H1 (cell line): ENCODE measurements around the gene ABCD1. TPM values are rescaled to one million over a fixed set of nuclear protein-coding genes. Genes with fewer than 3 reads are reported as not detected.
A peak's percentile ranks its signal among the peaks of the same experiment; 100 is the strongest.

Source experiments
- CTCF ChIA-PET: fragments of 300-600 bp; sonication (Branson Sonifier 250); formaldehyde crosslinking; loops from one replicate; lab custom pipeline; 2021; ENCODE audit not compliant: partially characterized antibody; lab: Charles Lee
- POLR2A ChIA-PET: fragments of 300-600 bp; sonication (Branson Sonifier 250); formaldehyde crosslinking; loops from one replicate; lab custom pipeline; 2021; ENCODE audit warnings: inconsistent platforms; ENCODE audit not compliant: partially characterized antibody; lab: Charles Lee
- DNase-seq, 2 experiments: peaks; one replicate each; pipeline versions ENCODE4 v3.0.0 to v3.0.0-alpha.2; 2010 to 2022; ENCODE audit warnings: low spot score in 2 of 2, low read depth in 1 of 2, mixed read lengths in 1 of 2
- FAIRE-seq: peaks from 2 replicates; lab custom pipeline; 2011; peaks lifted over from hg19 to GRCh38; lab: Jason Lieb, UNC
- H2AFZ ChIP-seq: 2 replicates; pipeline ENCODE4 v1.8.1; 2012; ENCODE audit warnings: low read length, inconsistent platforms
- H2AK5ac ChIP-seq: 2 replicates; pipeline ENCODE4 v1.6.1; 2013; ENCODE audit warnings: low read depth, low read length
- H2BK120ac ChIP-seq: replicated peaks from 2 replicates; pipeline ENCODE3; 2013; ENCODE audit warnings: low read depth, low read length, inconsistent platforms
- H2BK12ac ChIP-seq: 2 replicates; pipeline ENCODE4 v1.6.1; 2013; ENCODE audit warnings: low read depth, low read length
- H2BK15ac ChIP-seq: 2 replicates; pipeline ENCODE4 v1.6.1; 2013; ENCODE audit warnings: low read length
- H2BK20ac ChIP-seq: 2 replicates; pipeline ENCODE4 v1.6.1; 2013; ENCODE audit warnings: low read length
- H2BK5ac ChIP-seq: 2 replicates; pipeline ENCODE4 v1.6.1; 2013; ENCODE audit warnings: low read depth, low read length
- H3K14ac ChIP-seq: 2 replicates; pipeline ENCODE4 v1.6.1; 2013; ENCODE audit warnings: inconsistent platforms; ENCODE audit not compliant: insufficient read length
- H3K18ac ChIP-seq: 2 replicates; pipeline ENCODE4 v1.6.1; 2013; ENCODE audit warnings: low read length; ENCODE audit errors: extremely low read depth
- H3K23ac ChIP-seq: 2 replicates; pipeline ENCODE4 v1.6.1; 2013; ENCODE audit warnings: inconsistent platforms; ENCODE audit not compliant: insufficient read length
- H3K23me2 ChIP-seq: 2 replicates; pipeline ENCODE4 v1.6.1; 2013; ENCODE audit warnings: low read depth, low read length
- H3K27ac ChIP-seq: 2 replicates; pipeline ENCODE4 v1.6.1; 2011; ENCODE audit warnings: low read depth, low read length, inconsistent platforms
- H3K27me3 ChIP-seq, 4 experiments: replicated peaks in 1 of 4; 1 replicate in 1 of 4; 2 replicates in 3 of 4; pipeline versions ENCODE4 v1.6.1 to v1.8.1; 2011 to 2013; ENCODE audit warnings: low read length in 3 of 4, mild to moderate bottlenecking in 3 of 4, inconsistent platforms in 2 of 4, mixed read lengths in 2 of 4, moderate library complexity in 1 of 4; ENCODE audit not compliant: control insufficient read depth in 3 of 4, insufficient read depth in 3 of 4; ENCODE audit errors: extremely low read depth in 1 of 4
- H3K36me3 ChIP-seq, 4 experiments: 2 replicates each; pipeline versions ENCODE4 v1.6.1 to v1.8.1; 2011 to 2013; ENCODE audit warnings: mild to moderate bottlenecking in 4 of 4, low read length in 3 of 4, moderate library complexity in 2 of 4, control low read depth in 1 of 4, inconsistent platforms in 1 of 4; ENCODE audit not compliant: insufficient read depth in 4 of 4, control insufficient read depth in 2 of 4
- H3K4ac ChIP-seq: replicated peaks from 2 replicates; pipeline ENCODE3; 2013; ENCODE audit warnings: low read length, low read depth, mixed read lengths, inconsistent platforms; ENCODE audit not compliant: insufficient read length
- H3K4me1 ChIP-seq, 4 experiments: replicated peaks in 1 of 4; 1 replicate in 1 of 4; 2 replicates in 3 of 4; pipeline versions ENCODE4 v1.6.1 to v1.8.1; 2011 to 2013; ENCODE audit warnings: low read length in 3 of 4, inconsistent platforms in 2 of 4, mixed read lengths in 1 of 4; ENCODE audit not compliant: insufficient read depth in 4 of 4, control insufficient read depth in 3 of 4
- H3K4me2 ChIP-seq, 2 experiments: 2 replicates each; pipeline versions ENCODE4 v1.6.1 to v1.8.1; 2011 to 2013; ENCODE audit warnings: low read depth in 2 of 2, low read length in 2 of 2, control low read depth in 1 of 2, inconsistent platforms in 1 of 2, mild to moderate bottlenecking in 1 of 2; ENCODE audit not compliant: insufficient read depth in 1 of 2
- H3K4me3 ChIP-seq, 4 experiments: fragments of 200-600, 300-600 bp in 1 of 4; sonication (generic), shearing (Covaris generic), sonication (Bioruptor Twin) in 1 of 4; 2 replicates each; pipeline versions ENCODE4 v1.5.1 to v1.8.1; 2011 to 2016; ENCODE audit warnings: low read length in 4 of 4, low read depth in 3 of 4, control low read depth in 2 of 4, inconsistent platforms in 2 of 4, mild to moderate bottlenecking in 2 of 4, mixed read lengths in 1 of 4, moderate library complexity in 1 of 4; ENCODE audit not compliant: insufficient read depth in 2 of 4; ENCODE audit errors: extremely low read depth in 1 of 4
- H3K56ac ChIP-seq: replicated peaks from 2 replicates; pipeline ENCODE3; 2013; ENCODE audit warnings: low read depth, mild to moderate bottlenecking, mixed read lengths, low read length, inconsistent platforms; ENCODE audit not compliant: insufficient read length
- H3K79me1 ChIP-seq: 2 replicates; pipeline ENCODE4 v1.6.1; 2013; ENCODE audit warnings: low read depth, low read length, control low read depth
- H3K79me2 ChIP-seq, 2 experiments: 2 replicates each; pipeline versions ENCODE4 v1.6.1 to v1.8.1; 2012 to 2013; ENCODE audit warnings: low read length in 2 of 2, mild to moderate bottlenecking in 2 of 2, inconsistent platforms in 1 of 2; ENCODE audit not compliant: insufficient read depth in 2 of 2, control insufficient read depth in 1 of 2
- H3K9ac ChIP-seq, 4 experiments: replicated peaks in 1 of 4; 1 replicate in 1 of 4; 2 replicates in 3 of 4; pipeline versions ENCODE4 v1.6.1 to v1.8.1; 2011 to 2013; ENCODE audit warnings: low read depth in 3 of 4, low read length in 3 of 4, control low read depth in 2 of 4, mild to moderate bottlenecking in 2 of 4, moderate library complexity in 2 of 4, inconsistent platforms in 1 of 4; ENCODE audit errors: extremely low read depth in 1 of 4
- H3K9me3 ChIP-seq, 2 experiments: 2 replicates each; pipeline versions ENCODE4 v1.6.1 to v1.8.1; 2012 to 2013; ENCODE audit warnings: mild to moderate bottlenecking in 2 of 2, moderate library complexity in 2 of 2, control low read depth in 1 of 2, inconsistent platforms in 1 of 2, low read depth in 1 of 2, low read length in 1 of 2, mixed read lengths in 1 of 2; ENCODE audit not compliant: insufficient read depth in 2 of 2
- H4K20me1 ChIP-seq, 2 experiments: replicated peaks in 1 of 2; 2 replicates each; pipeline versions ENCODE3 to v1.8.1; 2011 to 2013; ENCODE audit warnings: inconsistent platforms in 2 of 2, low read length in 2 of 2, mild to moderate bottlenecking in 1 of 2; ENCODE audit not compliant: insufficient read depth in 2 of 2, control insufficient read depth in 1 of 2
- H4K5ac ChIP-seq: 2 replicates; pipeline ENCODE4 v1.6.1; 2013; ENCODE audit warnings: low read length, low read depth, mixed read lengths, inconsistent platforms; ENCODE audit not compliant: insufficient read length
- H4K8ac ChIP-seq: 2 replicates; pipeline ENCODE4 v1.8.0; 2013; ENCODE audit warnings: mild to moderate bottlenecking, moderate library complexity, low read length, inconsistent platforms; ENCODE audit not compliant: insufficient read depth; ENCODE audit errors: extremely low read depth
- H4K91ac ChIP-seq: replicated peaks from 2 replicates; pipeline ENCODE3; 2013; ENCODE audit warnings: low read length, mixed read lengths, inconsistent platforms; ENCODE audit not compliant: insufficient read length
- NRF1 ChIP-seq: IDR thresholded peaks from 2 replicates; pipeline ENCODE4 v1.6.1; 2011; ENCODE audit warnings: mild to moderate bottlenecking, low read depth, low read length, improper control_type of control experiment
- WGBS, 2 experiments: shearing (Covaris generic) in 1 of 2; methylation state at CpG; one replicate each; pipeline versions ENCODE4 v1.1.6 to v1.1.7; 2013 to 2015; ENCODE audit warnings: low lambda C conversion rate in 2 of 2, mixed read lengths in 2 of 2, inconsistent platforms in 1 of 2, low coverage in 1 of 2, missing lambda C conversion rate in 1 of 2; ENCODE audit not compliant: insufficient replicate concordance in 2 of 2, insufficient coverage in 1 of 2, insufficient read length in 1 of 2; ENCODE audit errors: extremely low coverage in 1 of 2, missing lambda C conversion rate in 1 of 2; 5-methylcytosine and 5-hydroxymethylcytosine counted together
- polyA plus RNA-seq, 7 experiments: library from polyadenylated mRNA; depleted of rRNA in 3 of 7; stranded (reverse) in 5 of 7; unstranded in 2 of 7; fragments of >200 nt in 5 of 7; fragments of 200-250 nt in 2 of 7; gene quantifications; 1 replicate in 5 of 7; 2 replicates in 1 of 7; 4 replicates in 1 of 7; pipeline versions ENCODE4 v1.2.1 to v1.2.3, GENCODE V29; 2011 to 2013; ENCODE audit warnings: missing spikeins in 2 of 7, mixed read lengths in 2 of 7
- total RNA-seq: library from RNA; stranded (reverse); fragmentation: NEBNext Ultra II Directional; extraction: Animal tissue kit (Norgen Biotek cat#: 25700); gene quantifications from 2 replicates; pipeline ENCODE4 v1.2.1, GENCODE V29; 2021
- TF ChIP-seq, protein P1 (sequence below), 3 experiments: IDR thresholded peaks; 1 replicate in 2 of 3; 2 replicates in 1 of 3; pipeline versions ENCODE4 v1.5.1 to v1.6.1; 2011; ENCODE audit warnings: low read length in 3 of 3, mild to moderate bottlenecking in 3 of 3, inconsistent platforms in 2 of 3, low read depth in 1 of 3, moderate library complexity in 1 of 3; ENCODE audit not compliant: insufficient read depth in 1 of 3; ENCODE audit errors: control extremely low read depth in 1 of 3

Gene ABCD1
- total and polyA plus RNA-seq, 2 of the 8 experiments (the other 6 are each of a cell fraction or from before 2014, with no cell fraction given), result 3.1 to 6.6 TPM

- Histone ChIP-seq H3K27me3 (no peaks in the 10 kb centered on the region), H2BK5ac (no peak overlapping the region), H3K4ac (no peak overlapping the region), H3K9ac (no peak overlapping the region)
- TF ChIP-seq, protein P1, sequence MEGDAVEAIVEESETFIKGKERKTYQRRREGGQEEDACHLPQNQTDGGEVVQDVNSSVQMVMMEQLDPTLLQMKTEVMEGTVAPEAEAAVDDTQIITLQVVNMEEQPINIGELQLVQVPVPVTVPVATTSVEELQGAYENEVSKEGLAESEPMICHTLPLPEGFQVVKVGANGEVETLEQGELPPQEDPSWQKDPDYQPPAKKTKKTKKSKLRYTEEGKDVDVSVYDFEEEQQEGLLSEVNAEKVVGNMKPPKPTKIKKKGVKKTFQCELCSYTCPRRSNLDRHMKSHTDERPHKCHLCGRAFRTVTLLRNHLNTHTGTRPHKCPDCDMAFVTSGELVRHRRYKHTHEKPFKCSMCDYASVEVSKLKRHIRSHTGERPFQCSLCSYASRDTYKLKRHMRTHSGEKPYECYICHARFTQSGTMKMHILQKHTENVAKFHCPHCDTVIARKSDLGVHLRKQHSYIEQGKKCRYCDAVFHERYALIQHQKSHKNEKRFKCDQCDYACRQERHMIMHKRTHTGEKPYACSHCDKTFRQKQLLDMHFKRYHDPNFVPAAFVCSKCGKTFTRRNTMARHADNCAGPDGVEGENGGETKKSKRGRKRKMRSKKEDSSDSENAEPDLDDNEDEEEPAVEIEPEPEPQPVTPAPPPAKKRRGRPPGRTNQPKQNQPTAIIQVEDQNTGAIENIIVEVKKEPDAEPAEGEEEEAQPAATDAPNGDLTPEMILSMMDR (IDR thresholded peaks at IDR 0.05; ENCODE audit: control extremely low read depth in 1 of 3, insufficient read depth in 1 of 3, low read depth in 1 of 3, low read length in 3 of 3), result peak in 2 of 3 experiments; percentile 11 to 25; a peak in 1 of 4 replicates
- TF ChIP-seq NRF1, result no peak
- TF ChIP-seq, all 59 proteins: peak for 1
- FAIRE-seq, result no peak
- H2BK15ac ChIP-seq, result no peak overlapping the region
- H3K36me3 ChIP-seq, result no peaks in the 10 kb centered on the region
- no peak overlapping the region for H4K5ac ChIP-seq
- no peak overlapping the region for H2AFZ ChIP-seq
- no peaks in the 10 kb centered on the region for H4K20me1 ChIP-seq
- no peak overlapping the region for H3K4me2 ChIP-seq
- H2AK5ac ChIP-seq, result no peak overlapping the region
- DNase-seq, result no peak
- ChIA-PET POLR2A (interaction anchor here (1.1 to 3.0 kb wide), 2 partner anchors 10 to 203 kb away, joined by 3 to 13 read pairs; partner anchors contain the start of gene HCFC1), CTCF (interaction anchor here (0.7 to 1.9 kb wide), 9 partner anchors 10 to 171 kb away, joined by 3 to 10 read pairs (median 4); partner anchors contain the start of gene SRPK3)
- H3K4me3 ChIP-seq, result no peak overlapping the region
- peaks cover 0 to 8% (median 4%) of the 10 kb centered on the region in 4 experiments; a peak in 5 of 7 replicates for H3K4me1 ChIP-seq
- H4K91ac ChIP-seq, result no peak overlapping the region
- no peaks in the 10 kb centered on the region for H3K79me2 ChIP-seq
- no peaks in the 10 kb centered on the region for H3K9me3 ChIP-seq
- no peak overlapping the region for H4K8ac ChIP-seq
- no peak overlapping the region for H2BK20ac ChIP-seq
- H3K23me2 ChIP-seq, result no peaks in the 10 kb centered on the region
- no peak overlapping the region for H2BK120ac ChIP-seq
- H3K56ac ChIP-seq, result no peak overlapping the region
- H3K79me1 ChIP-seq, result no peaks in the 10 kb centered on the region
- no peak overlapping the region for H3K18ac ChIP-seq
- H2BK12ac ChIP-seq, result no peak overlapping the region
- 92% methylated on average over 11 of the region's 22 CpGs; no CpG with 5 or more reads in 1 of the 2 experiments for WGBS, 2 experiments
- H3K14ac ChIP-seq, result no peak overlapping the region
- H3K27ac ChIP-seq, result no peak overlapping the region
- no peak overlapping the region for H3K23ac ChIP-seq
These were observed 43.9 kb downstream of the ABCD1 start for GRCh38 chrX:153768311-153769157.
